WTC11 (cell line): ENCODE results near the gene F8A3. TPM values are rescaled to one million over a fixed set of nuclear protein-coding genes. Genes with fewer than 3 reads are reported as not detected.
"Not testable (repeated sequence)": the region's sequence is repeated elsewhere in the genome, so short reads cannot be mapped to it uniquely, and the experiment has no call there.

Experiments
- ATAC-seq: fragments of 200-7000 bp; cut with Tn5 transposase; 2 replicates; pipeline ENCODE4 v1.10.0; 2021; ENCODE audit warnings: mild to moderate bottlenecking, moderate library complexity
- Bru-seq: library from RNA; stranded (reverse); fragments of 400-500 nt; gene quantifications from one replicate; lab custom pipeline; 2021; lab: Mats Ljungman, UMichigan
- CTCF ChIA-PET: fragments of 300-600 bp; sonication (Branson Sonifier 250); formaldehyde crosslinking; loops from one replicate; lab custom pipeline; 2021; ENCODE audit warnings: antibody characterized with exemption; lab: Charles Lee
- POLR2A ChIA-PET: fragments of 350-600 bp; sonication (Branson Sonifier 250); formaldehyde crosslinking; loops from one replicate; lab custom pipeline; 2021; ENCODE audit warnings: antibody characterized with exemption; lab: Charles Lee
- DNase-seq: peaks from one replicate; pipeline ENCODE4 v3.0.0; 2021; ENCODE audit warnings: low spot score
- H3K27ac Mint-ChIP-seq: 2 replicates; pipeline ENCODE4 v1.8.0; 2021; ENCODE audit warnings: mixed read lengths
- H3K27me3 Mint-ChIP-seq: 2 replicates; pipeline ENCODE4 v1.8.0; 2021; ENCODE audit warnings: low read depth, mild to moderate bottlenecking, moderate library complexity, mixed read lengths
- H3K36me3 Mint-ChIP-seq: 2 replicates; pipeline ENCODE4 v1.8.0; 2021; ENCODE audit warnings: mixed read lengths
- H3K4me1 Mint-ChIP-seq: 2 replicates; pipeline ENCODE4 v1.8.0; 2022; ENCODE audit warnings: mixed read lengths
- H3K4me3 Mint-ChIP-seq: 2 replicates; pipeline ENCODE4 v1.8.0; 2021; ENCODE audit warnings: mild to moderate bottlenecking, moderate library complexity, mixed read lengths
- H3K9me3 Mint-ChIP-seq: 2 replicates; pipeline ENCODE4 v1.8.0; 2021; ENCODE audit warnings: mixed read lengths
- ATF6 ChIP-seq: sonication (generic); formaldehyde crosslinking; IDR thresholded peaks from 2 replicates; pipeline ENCODE4 v1.8.1; 2023; ENCODE audit warnings: mild to moderate bottlenecking, missing genetic modification reagents
- long read RNA-seq, 3 experiments: library from RNA in 1 of 3; library from capped mRNA in 1 of 3; library from polyadenylated mRNA in 1 of 3; unstranded in 2 of 3; stranded (forward) in 1 of 3; transcript quantifications; one replicate each; pipeline ENCODE4 v2.0.0, GENCODE V29; 2021
- total RNA-seq: library from RNA; stranded (reverse); gene quantifications from 3 replicates; pipeline ENCODE4 v1.2.3, GENCODE V29; 2021

The F8A3 gene
- total RNA-seq (5.5 to 7.4 TPM (median 5.8 TPM) in 3 replicates), Bru-seq, nascent RNA (not detected)
- long read RNA-seq, experiment 1, transcript F8A3-201 (1 exons, 1,759 nt) = major isoform, 37 of 37 reads
- long read RNA-seq, experiment 1, partial matches to known transcripts = 0 of 37 reads
- long read RNA-seq, experiment 1, other reads (novel, unspliced or antisense) = 0 of 37 reads
- long read RNA-seq, experiment 2, transcript F8A3-201 (1 exons, 1,759 nt) = major isoform, 7 of 7 reads
- long read RNA-seq, experiment 2, partial matches to known transcripts = 0 of 7 reads
- long read RNA-seq, experiment 2, other reads (novel, unspliced or antisense) = 0 of 7 reads
- long read RNA-seq, experiment 3 = 0 reads

- H3K27ac Mint-ChIP-seq, POLR2A ChIA-PET, CTCF ChIA-PET, H3K4me3 Mint-ChIP-seq, DNase-seq, H3K27me3 Mint-ChIP-seq, H3K9me3 Mint-ChIP-seq, H3K4me1 Mint-ChIP-seq, H3K36me3 Mint-ChIP-seq: not testable (repeated sequence)
- peak; percentile 87 for ATAC-seq
Measured at GRCh38 chrX:155458471-155458870, at the start of gene F8A3. TSS of gene F8A3 (minus strand) at chrX:155458620. CDS start at chrX:155458600, 20 bp downstream.

GRCh38 chrX:155505296-155505695, 46.9 kb upstream of the F8A3 start:
- ATAC-seq = no peak
- no peak overlapping the region for H3K4me3 Mint-ChIP-seq
- DNase-seq = no peak
- H3K9me3 Mint-ChIP-seq = no peaks in the 10 kb centered on the region
- ChIA-PET CTCF (no interaction called here), POLR2A (no interaction called here)
- peaks cover 10% of the 10 kb centered on the region for H3K36me3 Mint-ChIP-seq
- no peaks in the 10 kb centered on the region for H3K27me3 Mint-ChIP-seq
- TF ChIP-seq ATF6 (CRISPR knock-in tag) = no peak
- no peak overlapping the region for H3K27ac Mint-ChIP-seq
- H3K4me1 Mint-ChIP-seq = no peaks in the 10 kb centered on the region

- H3K9me3 Mint-ChIP-seq, H3K27me3 Mint-ChIP-seq, H3K27ac Mint-ChIP-seq, H3K4me3 Mint-ChIP-seq, POLR2A ChIA-PET, CTCF ChIA-PET, H3K4me1 Mint-ChIP-seq, ATAC-seq, H3K36me3 Mint-ChIP-seq, DNase-seq: not testable (repeated sequence)
Measured at GRCh38 chrX:155495134-155495533, 36.7 kb upstream of the F8A3 start.

- H3K4me1 Mint-ChIP-seq, CTCF ChIA-PET, H3K36me3 Mint-ChIP-seq, POLR2A ChIA-PET, H3K27ac Mint-ChIP-seq, ATAC-seq, H3K4me3 Mint-ChIP-seq, H3K9me3 Mint-ChIP-seq, H3K27me3 Mint-ChIP-seq, DNase-seq: not testable (repeated sequence)
Measured at GRCh38 chrX:155491421-155491820, 33.0 kb upstream of the F8A3 start.

GRCh38 chrX:155477136-155477535, 18.7 kb upstream of the F8A3 start:
- H3K4me3 Mint-ChIP-seq, H3K27ac Mint-ChIP-seq, POLR2A ChIA-PET, ATAC-seq, H3K36me3 Mint-ChIP-seq, DNase-seq, H3K27me3 Mint-ChIP-seq, H3K4me1 Mint-ChIP-seq, CTCF ChIA-PET, H3K9me3 Mint-ChIP-seq: not testable (repeated sequence)

GRCh38 chrX:155466269-155466938, 8.0 kb upstream of the F8A3 start:
- H3K27ac Mint-ChIP-seq, H3K4me3 Mint-ChIP-seq, ATAC-seq, H3K4me1 Mint-ChIP-seq, DNase-seq, H3K9me3 Mint-ChIP-seq, POLR2A ChIA-PET, CTCF ChIA-PET, H3K27me3 Mint-ChIP-seq, H3K36me3 Mint-ChIP-seq: not testable (repeated sequence)

GRCh38 chrX:155460501-155460900, 2.1 kb upstream of the F8A3 start:
- H3K36me3 Mint-ChIP-seq, H3K4me3 Mint-ChIP-seq, H3K4me1 Mint-ChIP-seq, H3K27me3 Mint-ChIP-seq, ATAC-seq, H3K27ac Mint-ChIP-seq, CTCF ChIA-PET, DNase-seq, POLR2A ChIA-PET, H3K9me3 Mint-ChIP-seq: not testable (repeated sequence)

- DNase-seq, H3K4me1 Mint-ChIP-seq, H3K27me3 Mint-ChIP-seq, POLR2A ChIA-PET, H3K27ac Mint-ChIP-seq, H3K9me3 Mint-ChIP-seq, CTCF ChIA-PET, H3K36me3 Mint-ChIP-seq, H3K4me3 Mint-ChIP-seq: not testable (repeated sequence)
- peak; percentile 42 for ATAC-seq
Measured at GRCh38 chrX:155457761-155458447, 516 bp downstream of the F8A3 start.
